Activated CD4-positive, alpha-beta T cell treated with anti-CD3 and anti-CD28 coated beads for 36 hours (primary cell): ENCODE results near the gene MCOLN3. TPM values are rescaled to one million over a fixed set of nuclear protein-coding genes. Genes with fewer than 3 reads are reported as not detected.

Experiments
- ATAC-seq: fragments of 200-7000 bp; cut with Tn5 transposase; one replicate; pipeline ENCODE4 v1.10.0; 2021; ENCODE audit warnings: mild to moderate bottlenecking, moderate library complexity
- CTCF ChIA-PET: fragments of 350-600 bp; sonication (Branson Sonifier 250); formaldehyde crosslinking; loops from one replicate; lab custom pipeline; 2021; ENCODE audit warnings: antibody characterized with exemption; lab: Charles Lee
- POLR2A ChIA-PET: fragments of 350-600 bp; sonication (Branson Sonifier 250); formaldehyde crosslinking; loops from one replicate; lab custom pipeline; 2021; ENCODE audit warnings: antibody characterized with exemption, inconsistent platforms; lab: Charles Lee
- DNase-seq: peaks from one replicate; pipeline ENCODE4 v3.0.0-alpha.2; 2020
- H3K27ac Mint-ChIP-seq: one replicate; pipeline ENCODE4 v1.8.0; 2021; ENCODE audit warnings: mixed read lengths
- H3K27me3 Mint-ChIP-seq: one replicate; pipeline ENCODE4 v1.8.0; 2021; ENCODE audit warnings: mixed read lengths
- H3K36me3 Mint-ChIP-seq: one replicate; pipeline ENCODE4 v1.8.0; 2021; ENCODE audit warnings: low read depth, mixed read lengths
- H3K4me1 Mint-ChIP-seq: one replicate; pipeline ENCODE4 v1.8.0; 2021; ENCODE audit warnings: mixed read lengths
- H3K4me3 Mint-ChIP-seq: one replicate; pipeline ENCODE4 v1.8.0; 2021; ENCODE audit warnings: mild to moderate bottlenecking, moderate library complexity, mixed read lengths
- H3K9me3 Mint-ChIP-seq: one replicate; pipeline ENCODE4 v1.8.0; 2021; ENCODE audit warnings: low read depth, mixed read lengths
- intact Hi-C, 2 experiments: fragments of 100-400 bp; cut with DNase I in 1 of 2; cut with micrococcal nuclease in 1 of 2; formaldehyde crosslinking; loops; one replicate each; pipeline versions ENCODE4 v1.14.2 to v1.15.1; 2022 to 2024; cut with DNase I, micrococcal nuclease
- total RNA-seq, 2 experiments: library from RNA; stranded (reverse); gene quantifications; one replicate each; pipeline ENCODE4 v1.2.3, GENCODE V29; 2021

Gene MCOLN3
- total RNA-seq, 2 experiments from 2014 or later, result 0.16 to 0.23 TPM

GRCh38 chr1:85070972-85071492, 22.7 kb upstream of the MCOLN3 start:
- no peak for ATAC-seq
- no peak for DNase-seq
- H3K36me3 Mint-ChIP-seq, result no peaks in the 10 kb centered on the region
- intact Hi-C loops, result no loop called here
- H3K4me1 Mint-ChIP-seq, result no peaks in the 10 kb centered on the region
- no peak overlapping the region for H3K27ac Mint-ChIP-seq
- ChIA-PET POLR2A (no interaction called here), CTCF (interaction anchor here (1.0 kb wide), 1 partner anchor 11 kb away, joined by 3 read pairs; no protein-coding TSS in a partner anchor)
- no peak overlapping the region for H3K4me3 Mint-ChIP-seq
- H3K27me3 Mint-ChIP-seq, result peaks cover 2% of the 10 kb centered on the region
- H3K9me3 Mint-ChIP-seq, result peaks cover 5% of the 10 kb centered on the region

GRCh38 chr1:85068846-85069245, 20.5 kb upstream of the MCOLN3 start:
- Mint-ChIP-seq H3K36me3 (no peaks in the 10 kb centered on the region), H3K4me3 (no peak overlapping the region), H3K27ac (no peak overlapping the region), H3K9me3 (no peaks in the 10 kb centered on the region), H3K4me1 (no peaks in the 10 kb centered on the region), H3K27me3 (peaks cover 2% of the 10 kb centered on the region)
- no peak for ATAC-seq
- intact Hi-C loops, result no loop called here
- CTCF ChIA-PET, result no interaction called here
- no peak for DNase-seq
- POLR2A ChIA-PET, result no interaction called here

- intact Hi-C loops, result no loop called here
- H3K4me3 Mint-ChIP-seq, result no peak overlapping the region
- no peaks in the 10 kb centered on the region for H3K9me3 Mint-ChIP-seq
- H3K27ac Mint-ChIP-seq, result no peak overlapping the region
- H3K4me1 Mint-ChIP-seq, result peaks cover 13% of the 10 kb centered on the region
- ATAC-seq (no peak), DNase-seq (no peak)
- peaks cover 8% of the 10 kb centered on the region for H3K27me3 Mint-ChIP-seq
- POLR2A ChIA-PET, result no interaction called here
- no peaks in the 10 kb centered on the region for H3K36me3 Mint-ChIP-seq
- CTCF ChIA-PET, result interaction anchor here (1.1 to 1.6 kb wide), 2 partner anchors 9 to 121 kb away, joined by 4 read pairs; no protein-coding TSS in a partner anchor
These were observed 17.2 kb upstream of the MCOLN3 start for GRCh38 chr1:85065550-85065949.

- ChIA-PET POLR2A (interaction anchor here (0.9 kb wide), 1 partner anchor 197 kb away, joined by 4 read pairs; the partner anchor contains the start of gene C1orf52), CTCF (interaction anchor here (0.7 to 1.5 kb wide), 5 partner anchors 26 to 197 kb away, joined by 3 to 10 read pairs (median 4); no protein-coding TSS in a partner anchor)
- H3K27me3 Mint-ChIP-seq, result peaks cover 12% of the 10 kb centered on the region
- peaks cover 13% of the 10 kb centered on the region for H3K4me1 Mint-ChIP-seq
- no peaks in the 10 kb centered on the region for H3K36me3 Mint-ChIP-seq
- H3K9me3 Mint-ChIP-seq, result no peaks in the 10 kb centered on the region
- intact Hi-C loops, result loop anchor here (1.0 to 5.0 kb wide), 4 partner anchors 26 to 195 kb away; partner anchors contain the start of genes C1orf52 (in 1 of the 2) and MCOLN2 (in 1 of the 2)
- peak overlapping the region; percentile 74 for H3K4me3 Mint-ChIP-seq
- no peak for ATAC-seq
- no peak overlapping the region for H3K27ac Mint-ChIP-seq
- no peak for DNase-seq
These were observed 14.2 kb upstream of the MCOLN3 start for GRCh38 chr1:85062425-85063026.

GRCh38 chr1:85061711-85062424, 13.6 kb upstream of the MCOLN3 start:
- ChIA-PET CTCF (interaction anchor here (0.7 to 1.5 kb wide), 6 partner anchors 15 to 197 kb away, joined by 3 to 10 read pairs (median 4); no protein-coding TSS in a partner anchor), POLR2A (interaction anchor here (0.9 kb wide), 1 partner anchor 198 kb away, joined by 4 read pairs; the partner anchor contains the start of gene C1orf52)
- H3K27ac Mint-ChIP-seq, result peak overlapping the region; percentile 66
- H3K27me3 Mint-ChIP-seq, result peaks cover 12% of the 10 kb centered on the region
- DNase-seq (peak; percentile 91), ATAC-seq (peak; percentile 100)
- peak overlapping the region; percentile 74 for H3K4me3 Mint-ChIP-seq
- intact Hi-C loops, result loop anchor here (1.0 to 5.0 kb wide), 4 partner anchors 27 to 195 kb away; partner anchors contain the start of genes C1orf52 (in 1 of the 2) and MCOLN2 (in 1 of the 2)
- no peaks in the 10 kb centered on the region for H3K9me3 Mint-ChIP-seq
- H3K4me1 Mint-ChIP-seq, result peaks cover 13% of the 10 kb centered on the region
- no peaks in the 10 kb centered on the region for H3K36me3 Mint-ChIP-seq

GRCh38 chr1:85060038-85060437, 11.7 kb upstream of the MCOLN3 start:
- H3K4me1 Mint-ChIP-seq, result peaks cover 13% of the 10 kb centered on the region
- ATAC-seq (no peak), DNase-seq (no peak)
- H3K9me3 Mint-ChIP-seq, result no peaks in the 10 kb centered on the region
- no peak overlapping the region for H3K27ac Mint-ChIP-seq
- ChIA-PET CTCF (no interaction called here), POLR2A (no interaction called here)
- H3K4me3 Mint-ChIP-seq, result no peak overlapping the region
- peaks cover 12% of the 10 kb centered on the region for H3K27me3 Mint-ChIP-seq
- intact Hi-C loops, result loop anchor here in 1 of 2 experiments (5.0 kb wide), 1 partner anchor 197 kb away; the partner anchor contains the start of gene C1orf52
- no peaks in the 10 kb centered on the region for H3K36me3 Mint-ChIP-seq

GRCh38 chr1:85059563-85059962, 11.3 kb upstream of the MCOLN3 start:
- H3K9me3 Mint-ChIP-seq, result no peaks in the 10 kb centered on the region
- ChIA-PET CTCF (interaction anchor here (0.6 kb wide), 1 partner anchor 34 kb away, joined by 3 read pairs; no protein-coding TSS in a partner anchor), POLR2A (no interaction called here)
- no peak overlapping the region for H3K4me3 Mint-ChIP-seq
- intact Hi-C loops, result no loop called here
- DNase-seq (no peak), ATAC-seq (no peak)
- H3K4me1 Mint-ChIP-seq, result peaks cover 13% of the 10 kb centered on the region
- H3K27me3 Mint-ChIP-seq, result peaks cover 12% of the 10 kb centered on the region
- H3K36me3 Mint-ChIP-seq, result no peaks in the 10 kb centered on the region
- no peak overlapping the region for H3K27ac Mint-ChIP-seq

- no peaks in the 10 kb centered on the region for H3K36me3 Mint-ChIP-seq
- no peak overlapping the region for H3K4me3 Mint-ChIP-seq
- ChIA-PET POLR2A (no interaction called here), CTCF (no interaction called here)
- no peak overlapping the region for H3K27ac Mint-ChIP-seq
- no peak for ATAC-seq
- DNase-seq, result no peak
- peaks cover 13% of the 10 kb centered on the region for H3K4me1 Mint-ChIP-seq
- H3K9me3 Mint-ChIP-seq, result no peaks in the 10 kb centered on the region
- peaks cover 12% of the 10 kb centered on the region for H3K27me3 Mint-ChIP-seq
- intact Hi-C loops, result no loop called here
These were observed 10.5 kb upstream of the MCOLN3 start for GRCh38 chr1:85058786-85059185.

- peaks cover 12% of the 10 kb centered on the region for H3K27me3 Mint-ChIP-seq
- CTCF ChIA-PET, result no interaction called here
- H3K4me3 Mint-ChIP-seq, result no peak overlapping the region
- ATAC-seq (no peak), DNase-seq (no peak)
- H3K4me1 Mint-ChIP-seq, result peaks cover 13% of the 10 kb centered on the region
- intact Hi-C loops, result no loop called here
- POLR2A ChIA-PET, result no interaction called here
- H3K9me3 Mint-ChIP-seq, result no peaks in the 10 kb centered on the region
- H3K27ac Mint-ChIP-seq, result no peak overlapping the region
- no peaks in the 10 kb centered on the region for H3K36me3 Mint-ChIP-seq
These were observed 10.0 kb upstream of the MCOLN3 start for GRCh38 chr1:85058311-85058710.

- Mint-ChIP-seq H3K36me3 (no peaks in the 10 kb centered on the region), H3K9me3 (no peaks in the 10 kb centered on the region), H3K4me1 (peaks cover 12% of the 10 kb centered on the region), H3K4me3 (no peak overlapping the region), H3K27ac (no peak overlapping the region), H3K27me3 (peaks cover 13% of the 10 kb centered on the region)
- intact Hi-C loops, result no loop called here
- POLR2A ChIA-PET, result no interaction called here
- ATAC-seq, result no peak
- CTCF ChIA-PET, result interaction anchor here (0.9 to 1.0 kb wide), 2 partner anchors 41 to 110 kb away, joined by 3 read pairs; no protein-coding TSS in a partner anchor
- no peak for DNase-seq
These were observed 6.4 kb upstream of the MCOLN3 start for GRCh38 chr1:85054664-85055063.

- Mint-ChIP-seq H3K4me3 (no peak overlapping the region), H3K9me3 (no peaks in the 10 kb centered on the region), H3K27me3 (peaks cover 40% of the 10 kb centered on the region), H3K27ac (no peak overlapping the region), H3K4me1 (peaks cover 21% of the 10 kb centered on the region), H3K36me3 (no peaks in the 10 kb centered on the region)
- no peak for ATAC-seq
- intact Hi-C loops, result loop anchor here (2.0 to 5.0 kb wide), 5 partner anchors 51 to 208 kb away; partner anchors contain the start of genes SYDE2 (in 2 of the 2), C1orf52 (in 1 of the 2) and MCOLN2 (in 1 of the 2)
- CTCF ChIA-PET, result no interaction called here
- POLR2A ChIA-PET, result interaction anchor here (0.7 kb wide), 1 partner anchor 74 kb away, joined by 7 read pairs; no protein-coding TSS in a partner anchor
- DNase-seq, result no peak
These were observed 1.5 kb upstream of the MCOLN3 start for GRCh38 chr1:85049735-85050166.
